Measurements from ENCODE around the gene WFS1. TPM values are rescaled to one million over a fixed set of nuclear protein-coding genes. Genes with fewer than 3 reads are reported as not detected.

WFS1 gene, protein sequence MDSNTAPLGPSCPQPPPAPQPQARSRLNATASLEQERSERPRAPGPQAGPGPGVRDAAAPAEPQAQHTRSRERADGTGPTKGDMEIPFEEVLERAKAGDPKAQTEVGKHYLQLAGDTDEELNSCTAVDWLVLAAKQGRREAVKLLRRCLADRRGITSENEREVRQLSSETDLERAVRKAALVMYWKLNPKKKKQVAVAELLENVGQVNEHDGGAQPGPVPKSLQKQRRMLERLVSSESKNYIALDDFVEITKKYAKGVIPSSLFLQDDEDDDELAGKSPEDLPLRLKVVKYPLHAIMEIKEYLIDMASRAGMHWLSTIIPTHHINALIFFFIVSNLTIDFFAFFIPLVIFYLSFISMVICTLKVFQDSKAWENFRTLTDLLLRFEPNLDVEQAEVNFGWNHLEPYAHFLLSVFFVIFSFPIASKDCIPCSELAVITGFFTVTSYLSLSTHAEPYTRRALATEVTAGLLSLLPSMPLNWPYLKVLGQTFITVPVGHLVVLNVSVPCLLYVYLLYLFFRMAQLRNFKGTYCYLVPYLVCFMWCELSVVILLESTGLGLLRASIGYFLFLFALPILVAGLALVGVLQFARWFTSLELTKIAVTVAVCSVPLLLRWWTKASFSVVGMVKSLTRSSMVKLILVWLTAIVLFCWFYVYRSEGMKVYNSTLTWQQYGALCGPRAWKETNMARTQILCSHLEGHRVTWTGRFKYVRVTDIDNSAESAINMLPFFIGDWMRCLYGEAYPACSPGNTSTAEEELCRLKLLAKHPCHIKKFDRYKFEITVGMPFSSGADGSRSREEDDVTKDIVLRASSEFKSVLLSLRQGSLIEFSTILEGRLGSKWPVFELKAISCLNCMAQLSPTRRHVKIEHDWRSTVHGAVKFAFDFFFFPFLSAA
- 14.6 and 15.6 TPM in 2 replicates for total RNA-seq (2014; rRNA removed; shearing (Covaris generic))

DNA sequence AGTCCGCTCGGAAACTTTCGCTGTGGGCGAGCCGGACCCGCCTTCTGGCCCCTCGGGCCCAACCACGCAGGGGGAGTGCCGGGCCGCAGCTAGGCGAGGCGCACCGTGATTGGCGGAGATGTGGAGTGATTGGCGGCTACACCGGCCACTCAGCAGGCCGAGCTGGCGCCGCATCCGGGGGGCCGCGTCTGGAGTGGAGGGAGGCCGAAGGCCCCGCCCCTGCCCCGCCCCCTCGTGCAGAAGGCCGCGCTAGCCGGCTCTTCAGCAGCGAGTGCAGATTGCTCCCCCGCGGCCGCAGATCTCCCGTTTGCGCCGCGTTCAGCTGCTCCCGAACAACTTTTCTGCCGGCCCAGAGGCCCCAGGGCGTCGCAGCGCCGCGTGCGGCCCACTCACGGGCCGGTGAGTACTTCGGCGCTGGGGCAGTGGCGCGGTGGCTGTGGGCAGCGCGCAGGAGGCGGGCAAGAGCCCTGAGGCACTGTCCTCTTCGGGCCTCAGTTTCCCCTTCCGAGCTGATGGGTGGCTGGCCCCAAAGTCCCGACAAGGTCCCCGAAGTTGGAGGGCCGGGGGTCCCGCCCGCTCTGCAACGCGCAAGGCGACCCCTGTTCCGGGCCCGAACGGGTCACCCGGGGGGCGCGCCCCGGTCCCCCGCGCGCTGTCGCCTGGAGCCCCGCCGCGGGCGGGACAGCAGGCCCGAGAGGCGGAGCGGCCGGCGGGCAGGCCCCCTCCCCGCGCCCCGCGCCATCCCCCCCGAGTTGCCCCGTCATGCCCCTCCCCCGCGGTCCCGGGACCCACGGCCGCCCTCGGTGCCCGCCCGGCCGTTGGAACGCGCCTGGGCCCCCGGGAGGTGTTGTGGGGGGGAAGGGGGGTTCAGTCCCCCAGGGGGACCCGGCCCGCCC lies at the start of gene WFS1:
Gene WFS1 (plus strand): TSS at position 235 of the 896 bp plus-strand sequence. CDS start 7,606 bp downstream, outside the sequence.
- no peaks in the 10 kb centered on the region for H3K36me3 ChIP-seq

GRCh38 chr4:6221301-6221850 lies 48.3 kb upstream of the WFS1 start:
- DNase-seq = no peak
- no peaks in the 10 kb centered on the region for H3K9me3 ChIP-seq (replicated peaks)
- no peaks in the 10 kb centered on the region for H3K4me1 ChIP-seq
- H3K27me3 ChIP-seq = no peaks in the 10 kb centered on the region
- H3K36me3 ChIP-seq = no peaks in the 10 kb centered on the region
- no peak overlapping the region for H3K27ac ChIP-seq
- no peak overlapping the region for H3K4me3 ChIP-seq

More for the DNA sequence above, at the start of gene WFS1:
- peak; percentile 98 for DNase-seq
- Histone ChIP-seq H3K27me3 (no peaks in the 10 kb centered on the region), H3K4me3 (peak within 1 kb of the TSS; percentile 95), H3K27ac (no peak within 1 kb of the TSS), H3K4me1 (peaks cover 21% of the 10 kb centered on the region), H3K9me3 (replicated peaks) (no peaks in the 10 kb centered on the region)

DNA sequence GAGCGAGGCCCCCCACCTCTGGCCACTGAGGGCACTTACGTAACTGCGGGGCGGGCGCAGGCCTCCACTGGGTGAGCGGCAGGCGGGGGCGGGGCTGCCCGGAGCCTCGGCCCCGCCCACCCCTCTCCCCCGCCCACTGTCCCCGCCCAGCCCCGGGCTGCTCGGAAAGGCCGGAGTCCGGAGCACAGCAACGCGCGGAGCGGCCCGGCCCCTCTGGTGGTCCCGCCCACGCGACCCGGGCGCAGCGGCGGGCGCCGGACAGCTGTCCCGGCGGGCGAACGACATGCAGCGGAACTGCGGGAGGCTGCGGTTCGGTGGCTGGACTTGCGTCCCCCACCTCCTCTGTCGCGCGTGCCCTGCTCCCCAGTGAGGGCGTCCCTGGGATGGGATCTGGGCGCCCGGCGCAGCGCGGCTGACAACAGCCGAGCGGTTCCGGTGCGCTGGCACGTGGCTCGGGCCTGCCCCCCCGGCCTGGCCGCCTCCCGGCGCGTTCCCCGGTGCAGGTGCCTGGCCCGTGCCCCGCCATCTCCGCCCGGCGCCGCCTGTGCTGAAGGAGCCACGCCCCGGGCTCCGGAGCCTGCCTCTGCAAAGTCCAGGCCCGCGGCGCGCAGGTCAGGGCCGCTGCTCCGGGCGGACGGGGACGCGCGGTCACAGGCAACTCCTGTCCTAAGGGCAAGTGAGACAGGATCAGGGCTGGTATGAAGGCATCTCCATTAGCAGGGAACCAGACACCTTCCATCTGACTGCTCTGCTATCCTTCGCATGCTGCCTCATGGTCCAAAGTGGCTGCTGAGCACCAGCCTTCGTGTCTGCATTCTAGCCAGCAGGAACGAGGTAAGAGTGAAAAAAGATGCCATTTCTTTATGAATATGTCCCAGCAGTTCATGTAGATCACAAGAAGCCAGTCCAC lies 47.5 kb upstream of the WFS1 start:
- Histone ChIP-seq H3K36me3 (no peaks in the 10 kb centered on the region), H3K27ac (no peak overlapping the region), H3K4me1 (no peaks in the 10 kb centered on the region), H3K9me3 (replicated peaks) (no peaks in the 10 kb centered on the region), H3K27me3 (no peaks in the 10 kb centered on the region), H3K4me3 (no peak overlapping the region)
- DNase-seq = no peak

DNA sequence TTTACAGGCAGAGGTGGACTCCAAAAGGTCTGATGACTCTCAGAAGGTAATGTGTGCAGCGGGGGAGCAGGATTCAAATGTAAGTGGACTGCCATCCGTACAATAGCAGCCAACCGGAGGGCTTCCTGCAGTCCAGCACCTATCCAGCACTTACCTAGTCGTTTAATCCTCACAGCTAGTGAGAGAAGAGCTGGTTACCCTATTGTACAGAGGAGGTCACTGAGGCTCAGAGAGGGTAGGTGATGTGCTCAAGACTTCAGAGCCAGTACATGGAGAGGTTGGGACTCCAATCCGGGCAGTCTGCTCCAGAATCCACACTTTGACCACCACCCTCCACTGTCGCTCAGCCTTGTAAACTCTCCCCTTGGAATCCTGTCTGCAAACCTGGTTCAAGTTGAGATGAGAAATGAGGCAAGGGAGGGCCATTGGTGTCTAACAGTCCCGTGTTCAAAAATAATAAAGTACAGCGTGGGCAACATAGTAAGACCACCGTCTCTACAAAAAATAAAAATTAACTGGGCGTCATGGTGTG lies 46.8 kb upstream of the WFS1 start:
- H3K9me3 ChIP-seq (replicated peaks) = no peaks in the 10 kb centered on the region
- H3K27me3 ChIP-seq = no peaks in the 10 kb centered on the region
- DNase-seq = no peak
- no peak overlapping the region for H3K4me3 ChIP-seq
- H3K36me3 ChIP-seq = no peaks in the 10 kb centered on the region
- H3K27ac ChIP-seq = no peak overlapping the region
- no peaks in the 10 kb centered on the region for H3K4me1 ChIP-seq

DNA sequence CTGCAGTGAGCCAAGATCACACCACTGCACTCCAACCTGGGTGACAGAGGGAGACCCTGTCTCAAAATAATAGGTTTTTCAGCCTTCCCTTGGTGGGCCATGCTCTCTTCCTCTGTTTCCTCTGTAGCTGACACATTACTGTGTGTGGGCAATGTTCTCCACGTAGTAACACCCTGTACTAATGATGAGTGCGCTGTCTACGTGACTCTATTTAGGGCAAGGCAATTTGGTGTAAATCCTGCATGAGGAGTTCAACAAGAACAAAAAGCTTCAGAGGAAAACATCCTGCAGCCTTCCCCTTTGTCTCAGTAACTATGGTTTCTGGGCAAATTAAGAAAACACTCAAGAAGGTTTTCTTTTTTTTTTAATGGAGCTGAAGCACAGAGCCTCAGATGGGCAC lies 44.9 kb upstream of the WFS1 start:
- Histone ChIP-seq H3K27me3 (no peaks in the 10 kb centered on the region), H3K4me1 (no peaks in the 10 kb centered on the region), H3K36me3 (no peaks in the 10 kb centered on the region), H3K27ac (no peak overlapping the region), H3K9me3 (replicated peaks) (no peaks in the 10 kb centered on the region), H3K4me3 (no peak overlapping the region)
- DNase-seq = no peak

DNA sequence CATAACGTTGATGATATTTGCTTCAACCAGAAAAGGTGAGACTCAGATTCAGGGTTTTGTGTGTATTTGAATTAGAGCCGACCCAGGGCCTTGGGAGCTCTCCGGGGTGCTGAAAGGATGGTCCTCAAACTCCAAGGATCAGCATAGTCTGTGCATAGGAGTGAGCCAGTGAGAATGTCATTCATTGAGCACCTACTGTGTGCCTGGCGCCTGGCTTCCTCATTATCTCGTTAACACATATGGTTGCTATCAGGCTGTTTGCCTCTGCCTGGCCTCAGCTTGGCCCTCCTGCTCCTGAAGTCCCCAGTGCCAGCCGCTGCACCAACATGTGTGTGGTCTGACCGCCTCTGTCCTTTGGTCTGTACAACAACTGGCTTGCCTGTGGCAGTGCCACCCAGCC lies 44.2 kb upstream of the WFS1 start:
- no peak overlapping the region for H3K27ac ChIP-seq
- DNase-seq = peak; percentile 38 to 67

GRCh38 chr4:6226506-6226905 lies 43.1 kb upstream of the WFS1 start:
- H3K9me3 ChIP-seq (replicated peaks) = no peaks in the 10 kb centered on the region
- no peak overlapping the region for H3K4me3 ChIP-seq
- no peaks in the 10 kb centered on the region for H3K4me1 ChIP-seq
- no peak for DNase-seq
- no peaks in the 10 kb centered on the region for H3K27me3 ChIP-seq
- H3K36me3 ChIP-seq = no peaks in the 10 kb centered on the region
- H3K27ac ChIP-seq = no peak overlapping the region

More for the DNA sequence above, 44.2 kb upstream of the WFS1 start:
- Histone ChIP-seq H3K4me1 (no peaks in the 10 kb centered on the region), H3K27me3 (no peaks in the 10 kb centered on the region), H3K9me3 (replicated peaks) (no peaks in the 10 kb centered on the region), H3K4me3 (no peak overlapping the region), H3K36me3 (no peaks in the 10 kb centered on the region)

DNA sequence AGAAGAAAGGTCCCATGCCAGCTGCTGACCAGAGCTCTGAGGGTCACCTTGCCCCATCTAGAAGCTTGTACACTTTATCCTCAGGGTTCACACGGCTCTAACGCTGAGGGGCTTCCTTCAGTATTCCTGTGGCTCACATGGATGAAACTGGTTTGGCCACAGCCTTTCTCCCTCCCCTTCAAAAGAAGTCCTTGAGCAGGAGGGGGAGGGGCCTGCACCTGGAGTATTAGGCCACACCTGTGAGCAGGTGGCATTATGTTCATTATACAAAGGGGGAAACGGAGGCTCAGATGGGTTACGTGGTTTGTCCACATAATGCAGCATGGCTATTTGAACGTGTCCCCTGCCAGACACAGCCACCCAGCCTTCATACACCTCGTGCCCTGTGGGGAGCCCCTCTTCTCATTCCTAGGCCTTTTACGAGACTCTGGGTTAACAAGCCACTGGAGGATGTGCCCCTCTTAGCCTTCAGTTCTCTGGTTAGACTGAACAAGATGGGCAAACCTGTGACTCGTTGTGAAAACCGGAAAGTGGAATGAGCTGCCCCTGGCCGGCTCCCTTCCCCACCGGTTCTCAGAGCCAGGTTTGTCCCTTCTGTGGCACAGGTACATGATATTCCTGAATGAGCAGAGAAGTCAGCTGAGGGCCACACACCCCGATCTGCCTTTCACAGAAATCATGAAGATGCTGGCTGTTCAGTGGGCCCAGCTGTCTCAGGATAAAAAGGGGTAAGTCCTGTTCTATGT lies 42.1 kb upstream of the WFS1 start:
- H3K4me3 ChIP-seq = no peak overlapping the region
- no peaks in the 10 kb centered on the region for H3K36me3 ChIP-seq
- no peaks in the 10 kb centered on the region for H3K27me3 ChIP-seq
- no peaks in the 10 kb centered on the region for H3K4me1 ChIP-seq
- no peaks in the 10 kb centered on the region for H3K9me3 ChIP-seq (replicated peaks)
- no peak overlapping the region for H3K27ac ChIP-seq
- no peak for DNase-seq

DNA sequence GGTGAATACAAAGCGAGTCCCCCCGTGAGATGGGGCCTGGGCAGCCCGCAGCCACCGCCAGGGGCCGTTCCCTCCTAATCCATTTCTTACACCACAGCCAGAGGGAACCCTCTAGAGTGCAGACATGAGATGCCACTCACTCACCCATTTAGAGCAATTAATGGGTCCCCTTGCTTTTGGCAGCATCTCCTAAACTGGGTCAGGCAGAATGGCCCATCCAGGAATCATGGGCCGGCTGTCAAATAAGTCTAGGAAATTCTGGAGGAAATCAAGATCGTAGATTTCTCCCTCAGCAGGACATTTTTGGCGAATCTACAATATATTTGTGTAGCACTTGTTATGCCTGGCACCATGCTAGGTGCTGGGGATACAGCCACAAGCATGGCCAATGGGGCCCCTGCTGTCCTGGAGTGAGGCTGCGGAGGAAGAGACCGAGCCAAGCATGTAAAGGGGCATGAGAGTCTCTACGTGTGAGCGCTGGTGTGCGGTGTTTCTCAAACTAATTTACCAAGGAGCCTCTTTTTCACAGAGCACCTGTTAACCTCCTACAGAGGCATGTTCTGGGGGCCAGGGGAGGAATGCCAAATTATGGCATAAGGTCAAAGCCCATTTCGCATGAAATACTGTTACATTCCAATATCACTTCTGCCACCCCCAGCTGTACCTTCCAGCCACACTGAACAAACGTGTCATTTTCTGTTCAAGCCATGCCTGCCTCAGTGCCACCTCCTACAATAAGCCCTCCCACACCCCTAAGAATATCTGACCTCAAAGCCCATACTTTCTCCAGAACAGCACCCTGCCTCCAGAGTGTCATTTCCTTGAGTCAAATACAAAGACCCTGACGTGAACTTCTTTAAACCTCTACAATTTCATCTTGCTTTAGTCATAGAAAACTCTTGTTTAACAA lies 41.2 kb upstream of the WFS1 start:
- no peak overlapping the region for H3K27ac ChIP-seq
- DNase-seq = no peak

DNA sequence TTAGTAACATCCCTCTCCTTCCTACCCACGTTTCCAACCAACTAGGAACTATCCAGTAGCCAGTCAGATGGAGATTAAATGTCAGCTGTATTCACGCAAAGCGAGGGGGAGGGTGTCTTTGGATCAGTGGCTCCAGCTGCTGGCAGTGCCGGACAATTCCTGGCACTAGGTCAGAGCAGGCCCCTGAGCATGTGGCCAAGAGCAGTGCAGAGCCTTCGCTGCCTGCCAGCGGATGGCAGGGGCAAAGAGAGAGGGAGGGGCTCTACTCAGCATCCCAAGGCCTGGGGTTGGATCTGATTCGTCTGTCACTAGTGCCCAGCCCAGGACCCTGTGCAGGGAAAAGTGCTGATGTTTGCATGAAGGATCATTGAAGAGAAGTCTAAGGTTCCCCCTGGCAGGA lies 40.6 kb upstream of the WFS1 start:
- no peak overlapping the region for H3K27ac ChIP-seq
- H3K9me3 ChIP-seq (replicated peaks) = no peaks in the 10 kb centered on the region
- H3K4me3 ChIP-seq = no peak overlapping the region
- no peaks in the 10 kb centered on the region for H3K27me3 ChIP-seq
- H3K36me3 ChIP-seq = no peaks in the 10 kb centered on the region
- DNase-seq = no peak
- H3K4me1 ChIP-seq = no peaks in the 10 kb centered on the region

More for the DNA sequence above, 41.2 kb upstream of the WFS1 start:
- no peaks in the 10 kb centered on the region for H3K36me3 ChIP-seq
- H3K9me3 ChIP-seq (replicated peaks) = no peaks in the 10 kb centered on the region
- no peak overlapping the region for H3K4me3 ChIP-seq
- no peaks in the 10 kb centered on the region for H3K27me3 ChIP-seq
- H3K4me1 ChIP-seq = no peaks in the 10 kb centered on the region

DNA sequence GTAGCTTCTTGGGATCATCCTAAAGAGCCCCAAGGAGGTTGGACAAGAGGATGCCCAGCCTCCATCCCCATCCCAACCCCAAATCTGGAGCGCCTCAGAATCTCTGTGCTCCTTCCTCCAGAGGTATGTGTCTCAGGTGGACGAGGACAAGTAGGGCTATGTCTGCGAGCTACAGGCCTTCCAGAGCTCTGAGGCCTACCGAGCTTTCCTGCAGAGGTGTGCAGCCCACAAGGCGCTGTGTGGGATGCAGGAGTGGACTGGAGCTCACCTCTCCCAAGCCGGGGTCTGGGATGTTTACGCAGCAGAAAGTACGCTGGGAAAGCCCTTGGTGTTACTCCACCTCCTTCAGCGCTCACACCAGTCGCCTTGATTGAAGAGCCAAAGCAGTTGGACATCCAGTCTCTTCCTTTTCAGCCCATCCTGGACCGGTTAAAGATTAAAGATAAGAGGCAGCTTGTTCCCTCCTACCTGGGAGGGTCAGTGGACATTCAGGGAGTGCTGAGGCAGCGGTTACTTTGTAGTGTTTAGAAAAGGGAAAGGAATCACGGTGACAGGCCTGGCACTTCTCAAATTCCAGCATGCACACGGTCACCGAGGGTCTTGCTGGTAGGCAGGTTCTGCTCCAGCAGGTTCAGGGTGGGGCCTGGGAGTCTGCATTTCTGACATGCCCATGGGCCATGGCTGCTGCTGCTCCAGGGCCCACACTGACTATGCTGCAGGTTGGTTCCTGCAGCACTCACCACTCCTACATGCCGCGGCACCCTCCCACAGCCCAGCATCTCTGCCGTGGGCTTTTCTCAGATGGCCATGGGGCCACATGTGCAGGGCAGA lies 39.8 kb upstream of the WFS1 start:
- Histone ChIP-seq H3K27me3 (no peaks in the 10 kb centered on the region), H3K4me1 (no peaks in the 10 kb centered on the region), H3K9me3 (replicated peaks) (no peaks in the 10 kb centered on the region), H3K36me3 (no peaks in the 10 kb centered on the region), H3K27ac (no peak overlapping the region), H3K4me3 (no peak overlapping the region)
- no peak for DNase-seq

Measured in SJCRH30 (cell line).